ENCODE results near the gene C1orf53.
"Not testable (repeated sequence)": the region's sequence is repeated elsewhere in the genome, so short reads cannot be mapped to it uniquely, and the experiment has no call there.

C1orf53 gene

GRCh38 chr1:197933647-197934046 lies 31.2 kb downstream of the C1orf53 start:
- H3K4me3 ChIP-seq (replicated peaks; ENCODE audit: low read depth, low read length) = no peak overlapping the region
- no peak for DNase-seq (ENCODE audit: extremely low read depth, low read depth)
- TF ChIP-seq, protein P1, sequence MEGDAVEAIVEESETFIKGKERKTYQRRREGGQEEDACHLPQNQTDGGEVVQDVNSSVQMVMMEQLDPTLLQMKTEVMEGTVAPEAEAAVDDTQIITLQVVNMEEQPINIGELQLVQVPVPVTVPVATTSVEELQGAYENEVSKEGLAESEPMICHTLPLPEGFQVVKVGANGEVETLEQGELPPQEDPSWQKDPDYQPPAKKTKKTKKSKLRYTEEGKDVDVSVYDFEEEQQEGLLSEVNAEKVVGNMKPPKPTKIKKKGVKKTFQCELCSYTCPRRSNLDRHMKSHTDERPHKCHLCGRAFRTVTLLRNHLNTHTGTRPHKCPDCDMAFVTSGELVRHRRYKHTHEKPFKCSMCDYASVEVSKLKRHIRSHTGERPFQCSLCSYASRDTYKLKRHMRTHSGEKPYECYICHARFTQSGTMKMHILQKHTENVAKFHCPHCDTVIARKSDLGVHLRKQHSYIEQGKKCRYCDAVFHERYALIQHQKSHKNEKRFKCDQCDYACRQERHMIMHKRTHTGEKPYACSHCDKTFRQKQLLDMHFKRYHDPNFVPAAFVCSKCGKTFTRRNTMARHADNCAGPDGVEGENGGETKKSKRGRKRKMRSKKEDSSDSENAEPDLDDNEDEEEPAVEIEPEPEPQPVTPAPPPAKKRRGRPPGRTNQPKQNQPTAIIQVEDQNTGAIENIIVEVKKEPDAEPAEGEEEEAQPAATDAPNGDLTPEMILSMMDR (IDR thresholded peaks at IDR 0.05; ENCODE audit: low read depth, low read length, missing control alignments) = no peak

DNA sequence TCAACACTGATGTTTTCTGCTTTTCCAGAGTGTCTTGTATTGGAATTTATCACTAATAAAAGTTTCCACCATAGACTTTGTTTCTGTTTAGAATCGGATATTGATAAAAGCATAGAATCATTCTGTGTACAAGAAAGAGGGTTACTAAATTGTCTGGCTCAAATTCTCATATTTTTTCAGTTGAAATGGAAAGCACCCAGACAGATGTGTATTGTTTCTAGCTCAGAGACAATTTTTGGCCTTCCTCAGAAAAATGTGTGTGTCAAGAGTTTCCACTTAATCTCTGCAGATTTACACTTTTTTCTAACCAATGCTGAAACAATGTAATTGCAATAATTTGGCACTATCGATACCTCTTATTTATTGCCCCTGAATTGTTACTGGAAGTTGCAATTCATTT lies 35.0 kb downstream of the C1orf53 start:
- no peak for DNase-seq (ENCODE audit: extremely low read depth, low read depth)
- no peak overlapping the region for H3K4me3 ChIP-seq (replicated peaks; ENCODE audit: low read depth, low read length)
- TF ChIP-seq, protein P1 (IDR thresholded peaks at IDR 0.05; ENCODE audit: low read depth, low read length, missing control alignments) = no peak

- TF ChIP-seq, protein P1 (IDR thresholded peaks at IDR 0.05; ENCODE audit: low read depth, low read length, missing control alignments) = no peak
- no peak for DNase-seq (ENCODE audit: extremely low read depth, low read depth)
- H3K4me3 ChIP-seq (replicated peaks; ENCODE audit: low read depth, low read length) = no peak overlapping the region
These were observed 35.5 kb downstream of the C1orf53 start for GRCh38 chr1:197937892-197938291.

DNA sequence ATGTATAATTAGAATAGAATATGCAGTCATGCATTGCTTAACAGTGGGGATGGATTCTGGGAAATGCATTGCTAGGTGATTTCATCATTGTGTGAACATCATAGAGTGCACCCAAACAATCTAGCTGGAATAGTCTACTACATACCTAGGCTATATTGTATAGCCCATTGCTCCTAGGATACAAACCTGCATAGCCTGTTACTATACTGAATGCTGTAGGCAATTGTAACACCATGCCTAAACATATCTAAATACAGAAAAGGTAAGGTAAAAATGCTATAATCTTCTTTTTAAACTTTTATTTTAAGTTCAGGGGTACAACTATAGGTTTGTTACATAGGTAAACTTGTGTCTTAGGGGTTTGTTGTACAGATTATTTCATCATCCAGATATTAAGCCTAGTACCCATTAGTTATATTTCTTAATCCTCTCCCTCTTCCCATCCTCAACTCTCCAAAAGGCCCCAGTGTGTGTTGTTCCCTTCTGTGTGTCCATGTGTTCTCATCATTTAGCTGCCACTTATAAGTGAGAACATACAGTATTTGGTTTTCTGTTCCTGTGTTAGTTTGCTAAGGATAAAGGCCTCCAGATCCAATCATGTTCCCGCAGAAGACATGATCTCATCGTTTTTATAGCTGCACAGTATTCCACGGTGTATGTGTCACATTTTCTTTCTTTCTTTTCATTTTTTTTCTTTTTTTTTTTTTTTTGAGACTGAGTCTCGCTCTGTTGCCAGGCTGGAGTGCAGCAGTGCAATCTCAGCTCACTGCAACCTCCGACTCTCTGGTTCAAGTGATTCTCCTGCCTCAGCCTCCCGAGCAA lies 36.9 kb downstream of the C1orf53 start:
- DNase-seq (ENCODE audit: extremely low read depth, low read depth) = not testable (repeated sequence)

GRCh38 chr1:197942042-197942441 lies 39.6 kb downstream of the C1orf53 start:
- no peak overlapping the region for H3K4me3 ChIP-seq (replicated peaks; ENCODE audit: low read depth, low read length)
- DNase-seq (ENCODE audit: extremely low read depth, low read depth) = no peak
- TF ChIP-seq, protein P1 (IDR thresholded peaks at IDR 0.05; ENCODE audit: low read depth, low read length, missing control alignments) = no peak

More for the DNA sequence above, 36.9 kb downstream of the C1orf53 start:
- H3K4me3 ChIP-seq (replicated peaks; ENCODE audit: low read depth, low read length) = not testable (repeated sequence)

- H3K4me3 ChIP-seq (replicated peaks; ENCODE audit: low read depth, low read length) = no peak overlapping the region
- DNase-seq (ENCODE audit: extremely low read depth, low read depth) = no peak
- TF ChIP-seq, protein P1 (IDR thresholded peaks at IDR 0.05; ENCODE audit: low read depth, low read length, missing control alignments) = no peak
These were observed 42.1 kb downstream of the C1orf53 start for GRCh38 chr1:197944485-197944884.

GRCh38 chr1:197948926-197949899 lies 46.8 kb downstream of the C1orf53 start:
- no peak overlapping the region for H3K4me3 ChIP-seq (replicated peaks; ENCODE audit: low read depth, low read length)
- DNase-seq (ENCODE audit: extremely low read depth, low read depth) = no peak
- TF ChIP-seq, protein P1 (IDR thresholded peaks at IDR 0.05; ENCODE audit: low read depth, low read length, missing control alignments) = no peak
